Esophagus muscularis mucosa (tissue), 4 donors: ENCODE data around the gene ADAMTSL1.

Experiments
- EP300 ChIP-seq: sonication (generic); formaldehyde crosslinking; IDR thresholded peaks from one replicate; pipeline ENCODE4 v1.6.1; 2017; ENCODE audit warnings: antibody characterized with exemption
- POLR2A ChIP-seq: fragments of 450-650 bp; IDR thresholded peaks from one replicate; pipeline ENCODE4 v1.6.1; 2017; ENCODE audit warnings: antibody characterized with exemption, moderate library complexity, mild to moderate bottlenecking, low read depth
- TF ChIP-seq, protein P1 (sequence below), 3 experiments: fragments of 200-600 bp in 2 of 3; fragments of 450-650 bp in 1 of 3; sonication (generic) in 2 of 3; IDR thresholded peaks; one replicate each; pipeline ENCODE4 v1.5.1; 2017 to 2019; ENCODE audit warnings: antibody characterized with exemption in 3 of 3, mild to moderate bottlenecking in 2 of 3, moderate library complexity in 1 of 3

DNA sequence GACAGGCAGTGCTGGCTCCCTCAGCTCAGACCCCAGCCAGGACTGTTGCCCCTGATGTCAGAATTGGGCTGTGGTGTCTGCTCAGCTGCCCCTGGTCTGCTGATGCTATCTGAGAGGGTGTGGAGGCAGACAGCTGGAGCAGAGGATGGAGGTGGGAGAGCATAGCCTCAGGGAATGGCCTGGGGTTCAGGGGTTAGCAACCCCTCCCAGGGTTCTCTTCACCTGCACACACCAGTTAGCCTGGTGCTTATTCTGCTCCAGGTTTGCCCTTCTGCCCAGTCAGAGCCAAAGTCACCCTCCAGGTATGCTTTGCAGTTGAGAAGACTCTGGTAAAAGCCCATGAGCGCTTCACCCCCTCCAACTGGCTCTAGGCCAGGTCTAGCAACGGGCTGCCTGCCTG, 449.2 kb downstream of the ADAMTSL1 start:
- TF ChIP-seq, protein P1, sequence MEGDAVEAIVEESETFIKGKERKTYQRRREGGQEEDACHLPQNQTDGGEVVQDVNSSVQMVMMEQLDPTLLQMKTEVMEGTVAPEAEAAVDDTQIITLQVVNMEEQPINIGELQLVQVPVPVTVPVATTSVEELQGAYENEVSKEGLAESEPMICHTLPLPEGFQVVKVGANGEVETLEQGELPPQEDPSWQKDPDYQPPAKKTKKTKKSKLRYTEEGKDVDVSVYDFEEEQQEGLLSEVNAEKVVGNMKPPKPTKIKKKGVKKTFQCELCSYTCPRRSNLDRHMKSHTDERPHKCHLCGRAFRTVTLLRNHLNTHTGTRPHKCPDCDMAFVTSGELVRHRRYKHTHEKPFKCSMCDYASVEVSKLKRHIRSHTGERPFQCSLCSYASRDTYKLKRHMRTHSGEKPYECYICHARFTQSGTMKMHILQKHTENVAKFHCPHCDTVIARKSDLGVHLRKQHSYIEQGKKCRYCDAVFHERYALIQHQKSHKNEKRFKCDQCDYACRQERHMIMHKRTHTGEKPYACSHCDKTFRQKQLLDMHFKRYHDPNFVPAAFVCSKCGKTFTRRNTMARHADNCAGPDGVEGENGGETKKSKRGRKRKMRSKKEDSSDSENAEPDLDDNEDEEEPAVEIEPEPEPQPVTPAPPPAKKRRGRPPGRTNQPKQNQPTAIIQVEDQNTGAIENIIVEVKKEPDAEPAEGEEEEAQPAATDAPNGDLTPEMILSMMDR (IDR thresholded peaks at IDR 0.05), result no peak
- no peak for TF ChIP-seq POLR2A
- no peak for TF ChIP-seq EP300
